SK-N-SH (cell line): ENCODE data around the gene XXYLT1. TPM values are rescaled to one million over a fixed set of nuclear protein-coding genes. Genes with fewer than 3 reads are reported as not detected.
"Not testable (repeated sequence)": the region's sequence is repeated elsewhere in the genome, so short reads cannot be mapped to it uniquely, and the experiment has no call there.

ENCODE experiments used
- CTCF ChIA-PET: fragments of 300-600, 350-600 bp; formaldehyde crosslinking; extraction: SDS; loops from one replicate; lab custom pipeline; 2021; lab: Yijun Ruan, JAX
- POLR2A ChIA-PET: fragments of 350-600 bp; sonication (Branson Sonifier 250); formaldehyde crosslinking; extraction: SDS; loops from one replicate; lab custom pipeline; 2020; ENCODE audit warnings: antibody characterized with exemption, inconsistent platforms; lab: Yijun Ruan, JAX
- DNase-seq: peaks from one replicate; pipeline ENCODE4 v3.0.0; 2012
- H2AFZ ChIP-seq: fragments of 200-600 bp; sonication (generic); 2 replicates; pipeline ENCODE4 v1.8.1; 2016; ENCODE audit warnings: antibody characterized with exemption, mild to moderate bottlenecking, low read depth
- H3F3A ChIP-seq: fragments of 200-600 bp; sonication (generic); replicated peaks from 2 replicates; pipeline ENCODE3; 2016; ENCODE audit warnings: antibody characterized with exemption, mild to moderate bottlenecking; ENCODE audit not compliant: insufficient read depth
- H3K27ac ChIP-seq, 2 experiments: fragments of 200-500 bp in 1 of 2; fragments of 200-600 bp in 1 of 2; sonication (Bioruptor generic) in 1 of 2; sonication (generic), shearing (Covaris generic) in 1 of 2; 2 replicates each; pipeline versions ENCODE4 v1.5.1 to v1.6.1; 2014 to 2016; ENCODE audit warnings: low read depth in 2 of 2, inconsistent platforms in 1 of 2, low read length in 1 of 2, mild to moderate bottlenecking in 1 of 2, mixed read lengths in 1 of 2
- H3K27me3 ChIP-seq: fragments of 200-600 bp; sonication (generic), shearing (Covaris generic); 2 replicates; pipeline ENCODE4 v1.6.1; 2016; ENCODE audit warnings: mixed run types; ENCODE audit not compliant: insufficient read depth
- H3K36me3 ChIP-seq, 2 experiments: fragments of 200-500 bp in 1 of 2; fragments of 200-600 bp in 1 of 2; sonication (Bioruptor generic) in 1 of 2; sonication (generic) in 1 of 2; replicated peaks in 1 of 2; 2 replicates each; pipeline versions ENCODE3 to v1.5.1; 2014 to 2016; ENCODE audit warnings: low read length in 1 of 2, mild to moderate bottlenecking in 1 of 2; ENCODE audit not compliant: insufficient read depth in 2 of 2, control insufficient read depth in 1 of 2
- H3K4me1 ChIP-seq, 2 experiments: fragments of 200-500 bp in 1 of 2; fragments of 200-600 bp in 1 of 2; sonication (Bioruptor generic) in 1 of 2; sonication (generic), shearing (Covaris generic) in 1 of 2; 2 replicates each; pipeline versions ENCODE4 v1.5.1 to v1.6.1; 2014 to 2016; ENCODE audit warnings: low read depth in 1 of 2, low read length in 1 of 2, mixed run types in 1 of 2; ENCODE audit not compliant: insufficient read depth in 2 of 2, control insufficient read depth in 1 of 2
- H3K4me2 ChIP-seq: fragments of 200-600 bp; sonication (generic), shearing (Covaris generic); 2 replicates; pipeline ENCODE4 v1.6.1; 2017; ENCODE audit warnings: mixed run types
- H3K4me3 ChIP-seq, 2 experiments: fragments of 200-500 bp in 1 of 2; fragments of 200-600 bp in 1 of 2; sonication (Bioruptor generic) in 1 of 2; sonication (generic), shearing (Covaris generic) in 1 of 2; 2 replicates each; pipeline versions ENCODE4 v1.5.1 to v1.8.1; 2014 to 2016; ENCODE audit warnings: low read depth in 2 of 2, inconsistent platforms in 1 of 2, low read length in 1 of 2, mild to moderate bottlenecking in 1 of 2, mixed read lengths in 1 of 2, moderate library complexity in 1 of 2
- H3K79me2 ChIP-seq: fragments of 200-600 bp; sonication (generic); 2 replicates; pipeline ENCODE4 v1.8.1; 2017; ENCODE audit warnings: mild to moderate bottlenecking; ENCODE audit not compliant: insufficient read depth
- H3K9ac ChIP-seq: fragments of 200-600 bp; sonication (generic); 2 replicates; pipeline ENCODE4 v1.6.1; 2017; ENCODE audit warnings: mixed run types
- H3K9me2 ChIP-seq: fragments of 200-600 bp; sonication (generic); 2 replicates; pipeline ENCODE4 v1.6.1; 2017; ENCODE audit warnings: mixed run types
- H3K9me3 ChIP-seq: fragments of 200-600 bp; sonication (generic); 2 replicates; pipeline ENCODE4 v1.6.1; 2017; ENCODE audit warnings: mixed run types, mild to moderate bottlenecking, moderate library complexity
- H4K20me1 ChIP-seq: fragments of 200-600 bp; sonication (generic); 2 replicates; pipeline ENCODE4 v1.6.1; 2017; ENCODE audit warnings: mild to moderate bottlenecking, mixed run types; ENCODE audit not compliant: insufficient read depth
- EZH2phosphoT487 ChIP-seq: fragments of 200-600 bp; sonication (generic); IDR thresholded peaks from 2 replicates; pipeline ENCODE4 v1.6.1; 2017; ENCODE audit warnings: low read depth, mixed run types, mild to moderate bottlenecking, antibody characterized with exemption, moderate library complexity, borderline replicate concordance
- GABPA ChIP-seq: IDR thresholded peaks from 2 replicates; pipeline ENCODE4 v1.4.0; 2012; ENCODE audit warnings: low read depth, mild to moderate bottlenecking
- MEF2A ChIP-seq: IDR thresholded peaks from 2 replicates; pipeline ENCODE4 v1.4.0; 2012; ENCODE audit warnings: low read depth, borderline replicate concordance
- NFIC ChIP-seq: IDR thresholded peaks from 2 replicates; pipeline ENCODE4 v1.4.0; 2012; ENCODE audit warnings: borderline replicate concordance
- POLR2AphosphoS5 ChIP-seq: IDR thresholded peaks from 2 replicates; pipeline ENCODE4 v1.6.1; 2012; ENCODE audit warnings: low read depth, low read length
- RAD21 ChIP-seq: IDR thresholded peaks from 2 replicates; pipeline ENCODE4 v1.6.1; 2012; ENCODE audit warnings: mild to moderate bottlenecking, low read length
- RCOR1 ChIP-seq: fragments of 150-350 bp; IDR thresholded peaks from 2 replicates; pipeline ENCODE4 v1.6.1; 2017; ENCODE audit warnings: antibody characterized with exemption, low read length
- RFX5 ChIP-seq: IDR thresholded peaks from 2 replicates; pipeline ENCODE4 v1.6.1; 2012; ENCODE audit warnings: mild to moderate bottlenecking, improper control_type of control experiment, low read length
- USF2 ChIP-seq: fragments of 150-350 bp; IDR thresholded peaks from 2 replicates; pipeline ENCODE4 v1.6.1; 2017; ENCODE audit warnings: antibody characterized with exemption, low read length, low read depth, borderline replicate concordance
- ZBTB33 ChIP-seq: IDR thresholded peaks from 2 replicates; pipeline ENCODE4 v1.4.0; 2012; ENCODE audit warnings: low read depth, borderline replicate concordance
- WGBS: methylation state at CpG from one replicate; pipeline ENCODE4 v1.1.6; 2017; ENCODE audit warnings: low lambda C conversion rate; 5-methylcytosine and 5-hydroxymethylcytosine counted together
- polyA plus RNA-seq, 3 experiments: library from polyadenylated mRNA; depleted of rRNA; stranded (reverse); fragments of >200 nt; gene quantifications; 2 replicates each; pipeline ENCODE4 v1.2.3, GENCODE V29; 2012

XXYLT1 gene
- polyA plus RNA-seq, 1 of the 3 experiments (the other 2 are of a cell fraction) = 22.6 TPM

- Histone ChIP-seq H3K9me3 (no peaks in the 10 kb centered on the region), H3F3A (no peaks in the 10 kb centered on the region), H4K20me1 (no peaks in the 10 kb centered on the region), H3K9ac (no peak overlapping the region), H3K27ac (no peak overlapping the region), H3K4me3 (no peak overlapping the region), H2AFZ (no peak overlapping the region), H3K79me2 (no peaks in the 10 kb centered on the region; the same call in 1 of the 2 replicates), H3K27me3 (no peaks in the 10 kb centered on the region), H3K4me2 (no peak overlapping the region), H3K36me3 (no peaks in the 10 kb centered on the region), H3K9me2 (no peaks in the 10 kb centered on the region), H3K4me1 (peaks cover 0 to 36% of the 10 kb centered on the region in 2 experiments; a peak in 1 of 4 replicates)
- DNase-seq = no peak
- ChIA-PET CTCF (interaction anchor here (3.9 kb wide), 1 partner anchor 12 kb away, joined by 23 read pairs; no protein-coding TSS in a partner anchor), POLR2A (no interaction called here)
- TF ChIP-seq EZH2phosphoT487 (no peak), MEF2A (no peak), RCOR1 (no peak), RAD21 (no peak), ZBTB33 (no peak), POLR2AphosphoS5 (no peak), NFIC (no peak), USF2 (no peak), RFX5 (no peak), GABPA (no peak)
- WGBS = 67% methylated on average over 9 of the region's 9 CpGs
Measured at GRCh38 chr3:195093731-195094130, 177.2 kb downstream of the XXYLT1 start.

- H3K9me3 ChIP-seq, CTCF ChIA-PET, H3K4me1 ChIP-seq, H3K79me2 ChIP-seq, POLR2A ChIA-PET, H3K9ac ChIP-seq, H3K27ac ChIP-seq, H3K9me2 ChIP-seq, H4K20me1 ChIP-seq, H2AFZ ChIP-seq, DNase-seq, H3F3A ChIP-seq, H3K4me2 ChIP-seq, H3K4me3 ChIP-seq, H3K36me3 ChIP-seq, H3K27me3 ChIP-seq: not testable (repeated sequence)
- WGBS = 99% methylated on average over 13 of the region's 25 CpGs
Measured at GRCh38 chr3:195087840-195088601, 182.9 kb downstream of the XXYLT1 start.
